ENCODE data around the gene SOCS6. TPM values are rescaled to one million over a fixed set of nuclear protein-coding genes. Genes with fewer than 3 reads are reported as not detected.
"Not testable (repeated sequence)": the region's sequence is repeated elsewhere in the genome, so short reads cannot be mapped to it uniquely, and the experiment has no call there.

The SOCS6 gene
- polyA plus RNA-seq, 2 of the 4 experiments (the other 2 are of a cell fraction), result 31.2 to 88.2 TPM

GRCh38 chr18:70366174-70366573, 77.3 kb downstream of the SOCS6 start:
- no peak for FAIRE-seq
- WGBS (ENCODE audit: missing lambda C conversion rate), result 70% methylated on average over 2 of the region's 2 CpGs
- Histone ChIP-seq H3K4me2 (no peak overlapping the region), H3K27ac (peak overlapping the region; percentile 95 to 97), H3K4me3 (no peak overlapping the region), H3K4me1 (peaks cover 55% of the 10 kb centered on the region), H3K9me3 (peaks cover 37% of the 10 kb centered on the region)
- peak in 1 of 2 experiments; percentile 33; a peak in 3 of 6 replicates for ATAC-seq
- CTCF ChIA-PET, result interaction anchor here (0.6 to 1.5 kb wide), 4 partner anchors 67 to 277 kb away, joined by 3 to 5 read pairs (median 3); no protein-coding TSS in a partner anchor
- no peak for DNase-seq (ENCODE audit: low read depth in 1 of 2, low spot score in 1 of 2)
- POLR2A ChIA-PET, result no interaction called here
- no peak for TF ChIP-seq PBX3 (IDR thresholded peaks at IDR 0.05)
- no peak for TF ChIP-seq PHF8 (IDR thresholded peaks at IDR 0.05; ENCODE audit: borderline replicate concordance, low read depth)
- no peak for TF ChIP-seq NPAS2 (CRISPR knock-in tag; IDR thresholded peaks at IDR 0.05; ENCODE audit: borderline replicate concordance)
- TF ChIP-seq HMGXB4 (CRISPR knock-in tag; IDR thresholded peaks at IDR 0.05; ENCODE audit: borderline replicate concordance), result no peak

- 97% methylated on average over 7 of the region's 7 CpGs for WGBS (ENCODE audit: missing lambda C conversion rate)
- H3K4me1 ChIP-seq, result peaks cover 59% of the 10 kb centered on the region
These were observed 77.8 kb downstream of the SOCS6 start for GRCh38 chr18:70366670-70367069.

GRCh38 chr18:70367344-70367743, 78.5 kb downstream of the SOCS6 start:
- FAIRE-seq; H3K4me3 ChIP-seq; ATAC-seq; H3K4me2 ChIP-seq; DNase-seq (ENCODE audit: low read depth in 1 of 2, low spot score in 1 of 2); CTCF ChIA-PET; POLR2A ChIA-PET: not testable (repeated sequence)
- Histone ChIP-seq H3K27ac (peak overlapping the region; percentile 95 to 97), H3K9me3 (peaks cover 39% of the 10 kb centered on the region), H3K4me1 (peaks cover 61% of the 10 kb centered on the region)
- WGBS (ENCODE audit: missing lambda C conversion rate), result 91% methylated on average over 3 of the region's 3 CpGs

More at GRCh38 chr18:70366670-70367069, 77.8 kb downstream of the SOCS6 start:
- Histone ChIP-seq H3K27ac (peak overlapping the region; percentile 95 to 97), H3K4me3 (no peak overlapping the region), H3K9me3 (peaks cover 39% of the 10 kb centered on the region), H3K4me2 (no peak overlapping the region)
- DNase-seq (ENCODE audit: low read depth in 1 of 2, low spot score in 1 of 2), result no peak
- TF ChIP-seq TP53 (CRISPR knock-in tag; IDR thresholded peaks at IDR 0.05) (no peak), MAX (IDR thresholded peaks at IDR 0.05) (no peak), CEBPB (IDR thresholded peaks at IDR 0.05) (no peak), ESRRA (IDR thresholded peaks at IDR 0.05; ENCODE audit: borderline replicate concordance, low read length) (no peak), NR3C1 (IDR thresholded peaks at IDR 0.05) (no peak), RCOR1 (IDR thresholded peaks at IDR 0.05; ENCODE audit: low read depth, low read length) (no peak), FOSL2 (IDR thresholded peaks at IDR 0.05) (no peak), FOSL2 (CRISPR knock-in tag; IDR thresholded peaks at IDR 0.05) (no peak), PHF8 (IDR thresholded peaks at IDR 0.05; ENCODE audit: borderline replicate concordance, low read depth) (no peak), HES2 (IDR thresholded peaks at IDR 0.05) (no peak), GATA3 (IDR thresholded peaks at IDR 0.05; ENCODE audit: borderline replicate concordance) (no peak), MAZ (IDR thresholded peaks at IDR 0.05; ENCODE audit: borderline replicate concordance, low read depth, low read length) (no peak), E2F6 (IDR thresholded peaks at IDR 0.05; ENCODE audit: borderline replicate concordance, low read depth) (no peak), CBX8 (IDR thresholded peaks at IDR 0.05) (no peak), FOSB (CRISPR knock-in tag; IDR thresholded peaks at IDR 0.05) (no peak), EP300 (IDR thresholded peaks at IDR 0.05) (no peak), HOXB13 (CRISPR knock-in tag; IDR thresholded peaks at IDR 0.05; ENCODE audit: low read depth) (no peak)
- CTCF ChIA-PET, result interaction anchor here (0.6 to 1.5 kb wide), 4 partner anchors 67 to 278 kb away, joined by 3 to 5 read pairs (median 3); no protein-coding TSS in a partner anchor
- FAIRE-seq, result no peak
- no peak for ATAC-seq
- POLR2A ChIA-PET, result no interaction called here

Measured in A549 (cell line).